ENCODE results near the gene PMEL.
"Not testable (repeated sequence)": the region's sequence is repeated elsewhere in the genome, so short reads cannot be mapped to it uniquely, and the experiment has no call there.

PMEL gene

GRCh38 chr12:55983232-55983842, 17.5 kb upstream of the PMEL start:
- no peak for DNase-seq (ENCODE audit: low read depth, low spot score)

- no peak for DNase-seq (ENCODE audit: low read depth, low spot score)
These were observed 16.6 kb upstream of the PMEL start for GRCh38 chr12:55982319-55982936.

DNA sequence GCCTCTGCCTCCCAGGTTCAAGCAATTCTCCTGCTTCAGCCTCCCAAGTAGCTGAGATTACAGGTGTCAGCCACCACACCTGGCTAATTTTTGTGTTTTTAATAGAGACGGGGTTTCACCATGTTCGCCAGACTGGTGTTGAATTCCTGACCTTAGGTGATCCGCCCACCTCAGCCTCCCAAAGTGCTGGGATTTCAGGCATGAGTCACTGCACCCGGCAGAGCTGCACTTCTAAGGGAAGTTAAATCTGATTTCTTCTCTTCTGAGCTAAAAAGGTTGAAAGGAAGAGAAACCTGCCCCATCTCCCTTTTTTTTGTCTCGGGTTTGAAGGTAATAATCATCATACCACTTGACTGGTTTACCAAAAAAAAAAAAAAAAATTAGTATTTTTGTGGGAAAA, 16.0 kb upstream of the PMEL start:
- not testable (repeated sequence) for DNase-seq (ENCODE audit: low read depth, low spot score)

DNA sequence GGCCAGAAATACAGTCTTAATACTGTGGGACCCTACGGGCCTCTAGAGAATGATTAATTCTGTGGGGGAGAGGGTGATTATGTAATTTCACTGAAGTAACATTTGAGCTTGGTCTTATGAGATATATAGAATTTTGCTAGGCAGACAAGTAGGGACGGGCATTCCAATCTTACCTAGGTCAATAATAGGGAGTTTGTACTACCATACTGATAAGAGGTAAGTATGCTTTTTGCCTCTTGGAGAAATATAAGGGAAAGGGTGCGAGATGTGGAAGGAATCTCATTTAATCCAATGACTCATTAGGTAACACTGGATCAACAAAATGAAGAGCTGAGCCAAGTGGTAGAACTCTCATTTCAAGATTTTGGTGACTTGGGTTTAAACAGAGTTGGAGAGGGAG, 13.2 kb upstream of the PMEL start:
- no peak for DNase-seq (ENCODE audit: low read depth, low spot score)

GRCh38 chr12:55978393-55978792, 12.6 kb upstream of the PMEL start:
- no peak for DNase-seq (ENCODE audit: low read depth, low spot score)

GRCh38 chr12:55974308-55974730, 8.5 kb upstream of the PMEL start:
- DNase-seq (ENCODE audit: low read depth, low spot score): no peak

DNA sequence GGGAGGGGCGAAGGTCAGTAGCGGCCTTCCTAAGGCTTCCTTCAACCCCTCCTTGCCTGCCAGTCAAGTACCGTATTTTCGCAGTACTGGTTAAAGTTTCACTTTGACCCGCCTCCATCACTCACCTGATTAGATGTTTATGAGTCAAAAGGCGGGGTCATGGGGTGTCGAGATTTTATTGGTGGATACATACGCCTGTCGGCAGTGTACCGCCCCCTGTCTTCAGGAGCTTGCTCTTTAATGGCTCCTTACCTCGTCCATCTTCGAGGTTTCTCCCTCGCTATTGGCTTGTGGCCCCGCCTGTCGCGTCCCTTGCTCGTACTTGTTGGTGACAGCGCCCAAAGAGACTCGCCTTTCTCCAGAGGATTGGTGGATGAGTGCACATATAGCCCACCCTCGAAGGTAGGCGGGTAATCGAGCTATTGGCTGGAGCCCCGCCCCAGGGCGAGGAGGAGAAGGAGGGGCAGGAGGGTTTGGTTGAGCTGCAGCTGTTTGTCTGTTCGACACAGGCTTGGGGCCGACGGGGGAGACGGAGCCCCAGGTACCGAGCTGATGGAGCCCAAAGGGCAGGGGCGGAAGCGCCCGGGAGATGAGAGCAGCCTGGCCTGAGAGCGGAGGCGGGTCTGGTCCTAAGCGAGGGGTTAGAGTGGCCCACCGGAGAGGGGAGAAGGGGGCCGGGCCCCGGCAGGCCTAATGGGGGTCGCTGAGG, 7.9 kb upstream of the PMEL start, which contains the start of gene RAB5B:
RAB5B (plus strand) TSS at position 480 of the 709 bp plus-strand sequence. CDS start 12,883 bp downstream, outside the sequence.
- peak; percentile 100 for DNase-seq (ENCODE audit: low read depth, low spot score)

DNA sequence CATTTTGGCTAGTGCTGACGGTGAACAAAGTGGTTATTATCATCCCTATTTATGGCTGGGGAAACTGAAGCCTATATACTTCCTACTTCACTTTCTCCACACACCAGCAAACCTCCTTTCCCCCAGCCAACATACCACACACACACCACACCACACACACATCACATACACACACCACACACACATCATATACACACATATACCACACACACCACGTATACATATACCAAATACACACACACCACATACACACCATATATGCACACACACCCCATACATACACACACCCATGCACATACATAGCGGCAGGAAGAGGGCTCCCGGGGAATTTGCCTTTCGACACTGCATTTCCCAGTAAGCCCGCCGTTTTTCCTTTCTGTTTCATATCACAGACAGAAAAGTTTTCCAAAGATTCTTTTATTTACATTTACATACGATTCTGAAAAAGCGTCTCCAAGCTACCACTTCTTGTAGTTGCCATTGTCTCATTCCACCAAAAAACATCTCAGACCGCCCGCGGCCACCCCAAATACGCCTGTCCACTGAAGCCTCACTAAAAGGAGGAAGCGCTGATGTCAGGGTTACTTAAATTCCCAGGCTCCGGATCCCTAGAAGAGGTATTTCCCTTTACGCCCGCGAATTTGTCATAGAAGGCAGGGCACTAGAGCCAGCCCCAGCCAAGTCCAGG, 7.2 kb upstream of the PMEL start:
- no peak for DNase-seq (ENCODE audit: low read depth, low spot score)

DNA sequence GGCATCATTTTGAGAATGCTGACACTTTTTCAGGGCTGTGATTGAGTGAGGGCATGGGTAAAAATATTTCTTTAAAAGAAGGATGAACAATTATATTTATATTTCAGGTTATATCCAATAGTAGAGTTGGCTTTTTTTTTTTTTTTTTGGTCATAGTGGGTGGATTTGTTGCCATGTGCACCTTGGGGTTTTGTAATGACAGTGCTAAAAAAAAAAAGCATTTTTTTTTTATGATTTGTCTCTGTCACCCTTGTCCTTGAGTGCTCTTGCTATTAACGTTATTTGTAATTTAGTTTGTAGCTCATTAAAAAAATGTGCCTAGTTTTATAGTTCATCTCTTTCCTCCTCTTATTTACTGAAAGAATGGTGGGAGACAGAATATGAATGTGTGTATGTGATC, 6.6 kb upstream of the PMEL start:
- DNase-seq (ENCODE audit: low read depth, low spot score): no peak

GRCh38 chr12:55972042-55972441, 6.2 kb upstream of the PMEL start:
- no peak for DNase-seq (ENCODE audit: low read depth, low spot score)

DNA sequence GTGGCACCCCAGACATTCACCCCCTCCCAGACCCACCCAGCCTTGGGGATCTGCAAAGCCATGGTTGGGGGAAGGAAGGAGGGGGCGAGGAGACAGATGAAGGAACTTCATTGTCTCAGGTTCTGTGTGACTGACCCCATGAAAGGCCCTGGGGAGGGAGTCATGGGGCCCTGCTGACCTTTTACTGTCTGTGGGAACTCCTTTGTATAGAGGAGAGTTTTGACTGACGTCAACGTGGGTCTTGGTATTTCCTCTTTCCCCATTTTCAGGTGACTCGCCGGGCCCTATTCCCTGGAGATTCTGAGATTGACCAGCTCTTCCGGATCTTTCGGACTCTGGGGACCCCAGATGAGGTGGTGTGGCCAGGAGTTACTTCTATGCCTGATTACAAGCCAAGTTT, 4.9 kb upstream of the PMEL start:
- DNase-seq (ENCODE audit: low read depth, low spot score): no peak

DNA sequence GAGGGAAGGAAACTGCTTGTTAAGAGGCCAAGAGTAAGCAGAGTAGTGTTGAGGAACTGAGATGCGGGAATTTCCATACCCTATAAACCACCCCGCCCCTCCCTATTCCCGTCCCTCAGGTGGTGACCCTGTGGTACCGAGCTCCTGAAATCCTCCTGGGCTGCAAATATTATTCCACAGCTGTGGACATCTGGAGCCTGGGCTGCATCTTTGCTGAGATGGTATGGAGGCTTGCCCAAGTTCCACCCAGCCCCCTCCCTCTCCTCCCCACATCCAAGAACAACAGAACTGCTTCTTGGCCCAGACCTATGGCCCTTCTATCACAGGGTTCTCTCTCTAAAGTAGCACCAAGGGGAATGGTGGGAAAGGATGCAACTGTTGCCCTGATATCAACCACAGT, 3.5 kb upstream of the PMEL start:
- no peak for DNase-seq (ENCODE audit: low read depth, low spot score)

- no peak for DNase-seq (ENCODE audit: low read depth, low spot score)
These were observed 803 bp upstream of the PMEL start, which contains the start of gene CDK2 for GRCh38 chr12:55966408-55967281. Gene CDK2 (plus strand): TSS chr12:55966830. CDS start chr12:55967009, 179 bp downstream.

DNA sequence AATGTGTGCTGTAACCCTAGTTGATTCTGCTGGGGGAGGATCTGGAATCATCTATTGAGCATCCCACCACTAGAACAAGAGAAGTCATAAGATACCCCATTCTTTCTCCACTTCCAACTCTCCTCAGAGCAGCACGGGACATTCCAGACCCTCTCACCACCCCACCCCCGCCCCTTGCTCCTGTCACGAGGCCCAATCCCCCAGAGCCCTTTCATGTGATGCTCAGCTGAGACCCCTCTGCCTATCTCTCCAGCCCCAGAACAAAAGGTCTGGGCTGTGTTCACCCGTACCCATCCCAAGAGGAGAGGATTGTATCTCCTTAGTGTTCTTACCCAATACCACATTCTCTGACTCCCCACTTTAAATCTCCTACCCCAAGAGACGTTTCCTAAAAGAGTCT, 602 bp downstream of the PMEL start:
- DNase-seq (ENCODE audit: low read depth, low spot score): no peak

DNA sequence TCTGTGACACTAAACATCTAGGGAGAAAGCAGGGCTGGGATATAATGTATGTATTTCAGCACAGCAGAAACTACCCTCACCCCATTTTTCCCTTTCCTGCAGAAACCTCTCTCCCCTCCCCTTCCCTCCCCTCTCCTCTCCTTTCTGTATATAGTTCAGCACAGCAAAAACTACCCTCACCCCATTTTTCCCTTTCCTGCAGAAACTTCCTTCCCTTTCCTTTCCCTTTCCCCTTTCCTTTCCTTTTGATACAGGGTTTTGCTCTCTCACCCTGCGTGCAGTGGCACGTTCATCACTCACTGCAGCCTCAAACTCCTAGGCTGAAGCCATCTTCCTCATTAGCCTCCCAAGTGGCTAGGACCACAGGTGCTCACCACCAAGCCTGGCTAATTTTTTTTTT, 2.1 kb downstream of the PMEL start:
- no peak for DNase-seq (ENCODE audit: low read depth, low spot score)

GRCh38 chr12:55957106-55957859, 8.6 kb downstream of the PMEL start:
- DNase-seq (ENCODE audit: low read depth, low spot score): no peak

DNA sequence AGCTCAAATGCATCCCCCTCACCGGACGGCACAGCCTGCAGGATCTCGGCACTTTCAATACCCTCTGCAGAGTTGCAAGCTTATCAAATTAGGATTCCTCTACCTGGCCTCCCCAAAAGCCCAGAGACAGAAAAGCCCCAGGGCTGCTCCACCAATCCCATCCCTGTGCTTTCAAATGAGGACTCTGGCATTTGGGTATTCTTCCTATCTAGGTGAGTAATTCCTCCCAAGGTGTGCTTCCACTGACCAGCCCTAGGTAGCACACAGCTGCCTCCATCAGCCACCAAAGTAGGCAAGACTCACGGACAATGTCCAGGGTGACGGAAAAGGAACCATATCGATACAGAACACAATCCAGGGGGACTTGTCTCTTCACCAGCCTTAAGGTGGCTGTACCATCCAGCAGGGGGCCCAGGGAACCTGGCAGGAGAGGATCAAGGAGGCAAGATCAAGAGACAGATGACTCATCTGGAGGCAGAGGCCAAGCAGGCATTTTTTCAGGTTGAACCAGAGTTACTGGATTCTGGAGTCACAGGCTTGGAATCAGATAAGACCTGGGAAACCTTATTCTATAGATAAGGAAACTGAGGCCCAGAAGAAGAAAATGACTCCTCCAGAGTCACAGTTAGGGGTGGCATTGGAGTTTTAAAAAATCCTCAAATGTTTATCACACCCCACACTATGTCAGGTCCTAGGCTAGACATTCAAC, 9.9 kb downstream of the PMEL start:
- DNase-seq (ENCODE audit: low read depth, low spot score): no peak

DNA sequence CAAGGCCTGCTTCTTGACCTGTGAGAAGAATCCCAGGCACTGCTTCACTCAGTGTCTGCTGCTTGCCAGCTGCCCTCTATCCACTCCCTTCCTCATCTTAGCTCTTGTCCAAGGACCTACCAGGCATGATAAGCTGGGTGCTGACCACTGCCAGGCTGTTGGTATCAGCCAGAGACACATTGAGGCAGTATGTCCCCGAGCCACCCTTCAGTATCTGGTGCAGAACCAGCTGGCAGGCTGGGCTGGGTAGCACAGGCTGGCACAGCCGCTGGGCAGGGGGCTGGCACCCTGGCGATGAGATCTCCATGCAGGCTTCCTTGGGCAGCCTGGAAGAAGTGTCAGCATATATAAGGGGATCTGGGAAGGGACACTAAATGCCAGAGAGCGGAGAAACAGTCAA, 10.5 kb downstream of the PMEL start:
- no peak for DNase-seq (ENCODE audit: low read depth, low spot score)

DNA sequence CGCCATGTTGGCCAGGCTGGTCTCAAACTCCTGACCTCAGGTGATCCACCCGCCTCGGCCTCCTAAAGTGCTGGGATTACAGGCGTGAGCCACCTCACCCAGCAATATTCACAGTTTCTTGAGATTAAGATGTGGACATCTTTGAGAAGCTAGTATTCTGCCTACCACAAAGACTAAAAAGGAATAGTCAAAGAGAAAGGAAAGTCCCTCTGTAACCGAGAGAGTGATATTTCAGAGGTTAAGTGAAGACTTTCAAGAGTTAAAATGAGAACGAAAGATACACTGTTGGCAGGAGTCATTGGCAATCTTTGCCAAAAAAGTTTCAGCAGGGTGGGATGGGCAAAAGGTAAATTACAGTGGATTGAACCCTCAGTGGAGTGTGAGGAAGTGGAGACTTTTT, 19.3 kb downstream of the PMEL start:
- no peak for DNase-seq (ENCODE audit: low read depth, low spot score)

- DNase-seq (ENCODE audit: low read depth, low spot score): no peak
These were observed 23.2 kb downstream of the PMEL start for GRCh38 chr12:55942577-55943136.
